Fibroblast of skin of abdomen (primary cell): ENCODE data around the gene UGP2.

Experiments
- DNase-seq: peaks from one replicate; pipeline ENCODE4 v3.0.0-alpha.2; 2013

The UGP2 gene

GRCh38 chr2:63865159-63865799 lies 23.6 kb downstream of the UGP2 start:
- peak; percentile 51 for DNase-seq

GRCh38 chr2:63866009-63866709 lies 24.5 kb downstream of the UGP2 start:
- no peak for DNase-seq

- no peak for DNase-seq
Measured at GRCh38 chr2:63870679-63871078, 29.0 kb downstream of the UGP2 start.

- DNase-seq: no peak
Measured at GRCh38 chr2:63871864-63872263, 30.2 kb downstream of the UGP2 start.

GRCh38 chr2:63872571-63873328 lies 31.1 kb downstream of the UGP2 start:
- peak; percentile 48 for DNase-seq

- no peak for DNase-seq
Measured at GRCh38 chr2:63874204-63875130, 32.8 kb downstream of the UGP2 start.

GRCh38 chr2:63875131-63875527 lies 33.4 kb downstream of the UGP2 start:
- no peak for DNase-seq

GRCh38 chr2:63875559-63876245 lies 34.0 kb downstream of the UGP2 start:
- no peak for DNase-seq

- no peak for DNase-seq
Measured at GRCh38 chr2:63876311-63876710, 34.6 kb downstream of the UGP2 start.

GRCh38 chr2:63878486-63878885 lies 36.8 kb downstream of the UGP2 start:
- DNase-seq: no peak

- no peak for DNase-seq
Measured at GRCh38 chr2:63879876-63880433, 38.3 kb downstream of the UGP2 start.

GRCh38 chr2:63880625-63881024 lies 38.9 kb downstream of the UGP2 start:
- no peak for DNase-seq

- no peak for DNase-seq
Measured at GRCh38 chr2:63881205-63881604, 39.5 kb downstream of the UGP2 start.

GRCh38 chr2:63882395-63883105 lies 40.9 kb downstream of the UGP2 start:
- DNase-seq: no peak

GRCh38 chr2:63886445-63886844 lies 44.7 kb downstream of the UGP2 start:
- no peak for DNase-seq

GRCh38 chr2:63888053-63888452 lies 46.4 kb downstream of the UGP2 start:
- no peak for DNase-seq

GRCh38 chr2:63888490-63889402 lies 47.0 kb downstream of the UGP2 start:
- peak; percentile 35 for DNase-seq

- DNase-seq: no peak
Measured at GRCh38 chr2:63890678-63891077, 49.0 kb downstream of the UGP2 start.

GRCh38 chr2:63891488-63892030 lies 49.9 kb downstream of the UGP2 start:
- DNase-seq: no peak

GRCh38 chr2:63893163-63893562 lies 51.5 kb downstream of the UGP2 start:
- DNase-seq: no peak
